ENCODE measurements around the gene SCAF1.

Gene SCAF1, protein sequence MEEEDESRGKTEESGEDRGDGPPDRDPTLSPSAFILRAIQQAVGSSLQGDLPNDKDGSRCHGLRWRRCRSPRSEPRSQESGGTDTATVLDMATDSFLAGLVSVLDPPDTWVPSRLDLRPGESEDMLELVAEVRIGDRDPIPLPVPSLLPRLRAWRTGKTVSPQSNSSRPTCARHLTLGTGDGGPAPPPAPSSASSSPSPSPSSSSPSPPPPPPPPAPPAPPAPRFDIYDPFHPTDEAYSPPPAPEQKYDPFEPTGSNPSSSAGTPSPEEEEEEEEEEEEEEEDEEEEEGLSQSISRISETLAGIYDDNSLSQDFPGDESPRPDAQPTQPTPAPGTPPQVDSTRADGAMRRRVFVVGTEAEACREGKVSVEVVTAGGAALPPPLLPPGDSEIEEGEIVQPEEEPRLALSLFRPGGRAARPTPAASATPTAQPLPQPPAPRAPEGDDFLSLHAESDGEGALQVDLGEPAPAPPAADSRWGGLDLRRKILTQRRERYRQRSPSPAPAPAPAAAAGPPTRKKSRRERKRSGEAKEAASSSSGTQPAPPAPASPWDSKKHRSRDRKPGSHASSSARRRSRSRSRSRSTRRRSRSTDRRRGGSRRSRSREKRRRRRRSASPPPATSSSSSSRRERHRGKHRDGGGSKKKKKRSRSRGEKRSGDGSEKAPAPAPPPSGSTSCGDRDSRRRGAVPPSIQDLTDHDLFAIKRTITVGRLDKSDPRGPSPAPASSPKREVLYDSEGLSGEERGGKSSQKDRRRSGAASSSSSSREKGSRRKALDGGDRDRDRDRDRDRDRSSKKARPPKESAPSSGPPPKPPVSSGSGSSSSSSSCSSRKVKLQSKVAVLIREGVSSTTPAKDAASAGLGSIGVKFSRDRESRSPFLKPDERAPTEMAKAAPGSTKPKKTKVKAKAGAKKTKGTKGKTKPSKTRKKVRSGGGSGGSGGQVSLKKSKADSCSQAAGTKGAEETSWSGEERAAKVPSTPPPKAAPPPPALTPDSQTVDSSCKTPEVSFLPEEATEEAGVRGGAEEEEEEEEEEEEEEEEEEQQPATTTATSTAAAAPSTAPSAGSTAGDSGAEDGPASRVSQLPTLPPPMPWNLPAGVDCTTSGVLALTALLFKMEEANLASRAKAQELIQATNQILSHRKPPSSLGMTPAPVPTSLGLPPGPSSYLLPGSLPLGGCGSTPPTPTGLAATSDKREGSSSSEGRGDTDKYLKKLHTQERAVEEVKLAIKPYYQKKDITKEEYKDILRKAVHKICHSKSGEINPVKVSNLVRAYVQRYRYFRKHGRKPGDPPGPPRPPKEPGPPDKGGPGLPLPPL

DNA sequence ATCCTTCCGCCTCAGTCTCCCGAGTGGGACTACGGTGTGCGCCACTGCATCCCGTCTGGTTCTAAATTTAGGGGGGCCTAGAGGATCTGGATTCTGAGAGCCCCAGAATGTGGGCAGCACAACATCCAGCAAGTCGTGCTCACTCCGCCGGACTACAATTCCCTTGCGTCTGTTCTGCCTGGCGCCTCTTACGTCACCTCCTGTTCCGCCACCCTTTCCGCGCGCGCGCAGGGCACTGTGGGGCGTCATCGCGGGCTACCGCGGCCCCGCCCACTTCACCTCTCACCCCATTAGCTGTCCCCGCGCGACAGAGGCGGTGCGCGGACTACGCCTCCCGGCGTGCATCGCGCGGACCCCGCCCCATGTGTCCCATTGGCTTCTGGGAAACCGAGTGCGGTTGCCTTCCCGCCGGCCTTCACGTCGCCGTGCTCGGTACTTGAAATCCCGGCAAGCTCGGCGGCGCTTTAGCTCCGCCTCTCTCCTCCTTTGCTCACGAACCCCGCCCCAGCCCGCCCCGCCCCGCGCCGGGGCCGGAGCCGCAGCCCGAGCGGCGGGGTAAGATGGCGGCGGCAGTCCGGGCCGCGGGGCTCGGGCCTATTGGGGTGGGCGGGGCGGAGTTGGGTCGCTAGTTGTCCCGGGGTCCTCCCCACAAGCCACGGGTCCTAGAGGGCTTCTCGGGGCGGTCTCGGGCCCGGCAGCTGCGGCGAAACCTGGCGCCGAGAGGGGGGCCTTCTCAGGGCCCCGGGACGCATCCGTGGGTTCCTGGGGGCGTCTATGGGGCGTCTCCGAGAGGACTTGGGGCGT lies at the start of gene SCAF1:
Gene SCAF1, plus strand, starts transcription at position 522 of the 804 bp plus-strand sequence. CDS start 2,818 bp downstream, outside the sequence.
- peak; percentile 94 for DNase-seq (ENCODE audit: low read depth)

DNA sequence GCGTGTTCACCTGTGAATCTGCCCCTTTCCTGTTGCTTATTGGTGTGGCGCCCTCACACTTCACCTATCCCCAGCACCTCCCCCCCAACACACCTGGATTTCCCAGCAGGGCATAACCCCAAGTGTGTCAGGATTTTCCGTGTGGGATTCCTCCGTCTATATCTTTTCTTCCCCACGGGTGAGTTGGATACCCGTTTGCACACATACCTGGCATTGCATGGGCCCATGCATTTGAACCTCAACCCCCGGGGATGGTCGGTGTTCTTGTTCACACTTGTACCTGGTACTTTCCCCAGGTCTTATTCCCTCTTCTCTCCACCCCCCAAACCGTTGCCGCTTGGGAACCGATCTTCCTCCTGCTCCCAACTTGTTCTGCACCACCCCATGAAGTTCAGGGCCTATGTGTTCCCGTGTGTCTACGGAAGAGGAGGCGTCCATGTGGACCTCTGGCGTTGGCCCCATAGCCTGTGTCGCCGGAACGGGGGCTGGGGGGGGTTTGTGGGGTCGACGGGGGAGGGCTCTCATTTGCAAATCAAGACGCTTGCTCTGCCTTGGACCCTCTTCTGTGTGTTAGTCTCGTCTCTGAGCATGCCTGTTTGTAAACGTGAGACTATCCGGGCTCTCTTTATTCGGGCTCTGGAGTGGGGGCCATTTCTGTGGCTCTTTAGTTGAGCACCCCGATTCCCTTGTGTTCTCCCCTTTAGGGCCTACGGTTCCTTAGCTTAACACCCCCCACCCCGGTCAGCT lies 49.4 kb upstream of the SCAF1 start:
- DNase-seq (ENCODE audit: low read depth), result no peak

DNA sequence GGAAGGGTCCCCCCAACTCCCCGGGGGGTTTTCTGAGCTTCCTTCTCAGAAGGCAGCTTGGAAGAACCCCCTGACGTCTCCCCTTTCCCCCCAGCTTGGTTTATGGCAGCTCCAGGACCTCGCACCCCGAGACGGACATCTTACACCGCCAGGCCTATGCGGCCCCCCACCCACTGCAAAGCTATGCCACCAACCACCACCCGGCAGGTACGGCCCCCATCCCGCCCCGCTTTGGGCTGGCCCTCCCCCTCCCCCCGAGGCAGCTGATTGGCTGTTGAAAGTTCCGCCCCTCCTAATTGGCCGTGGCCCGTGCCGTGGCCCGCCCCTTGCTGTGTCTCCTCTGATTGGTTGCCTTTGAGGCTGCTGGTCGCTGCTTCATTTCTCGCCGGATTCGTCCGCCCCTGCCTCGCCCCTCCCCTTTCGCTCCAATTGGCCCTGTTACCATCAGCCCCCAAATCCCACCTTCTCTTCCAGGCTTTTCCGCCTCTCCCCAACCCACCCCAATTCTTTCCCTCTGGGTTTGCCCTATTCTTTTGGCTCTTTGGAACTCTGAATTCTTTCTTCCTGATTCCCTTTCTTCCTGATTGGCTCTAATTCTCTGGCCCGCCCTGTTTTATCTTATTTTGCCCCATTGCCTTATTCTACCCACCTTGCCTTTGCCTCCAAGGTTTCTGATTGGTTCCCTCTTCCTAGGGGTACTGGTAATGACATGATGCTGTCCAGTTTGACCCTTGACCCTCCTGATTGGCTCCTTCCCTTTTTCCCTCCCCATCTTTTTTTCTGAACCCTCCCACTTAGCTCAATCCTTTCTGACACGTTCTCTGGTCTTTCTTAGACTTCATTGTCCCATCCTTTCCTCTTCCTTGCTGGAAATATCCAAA lies 48.5 kb upstream of the SCAF1 start:
- DNase-seq (ENCODE audit: low read depth), result peak; percentile 83

DNA sequence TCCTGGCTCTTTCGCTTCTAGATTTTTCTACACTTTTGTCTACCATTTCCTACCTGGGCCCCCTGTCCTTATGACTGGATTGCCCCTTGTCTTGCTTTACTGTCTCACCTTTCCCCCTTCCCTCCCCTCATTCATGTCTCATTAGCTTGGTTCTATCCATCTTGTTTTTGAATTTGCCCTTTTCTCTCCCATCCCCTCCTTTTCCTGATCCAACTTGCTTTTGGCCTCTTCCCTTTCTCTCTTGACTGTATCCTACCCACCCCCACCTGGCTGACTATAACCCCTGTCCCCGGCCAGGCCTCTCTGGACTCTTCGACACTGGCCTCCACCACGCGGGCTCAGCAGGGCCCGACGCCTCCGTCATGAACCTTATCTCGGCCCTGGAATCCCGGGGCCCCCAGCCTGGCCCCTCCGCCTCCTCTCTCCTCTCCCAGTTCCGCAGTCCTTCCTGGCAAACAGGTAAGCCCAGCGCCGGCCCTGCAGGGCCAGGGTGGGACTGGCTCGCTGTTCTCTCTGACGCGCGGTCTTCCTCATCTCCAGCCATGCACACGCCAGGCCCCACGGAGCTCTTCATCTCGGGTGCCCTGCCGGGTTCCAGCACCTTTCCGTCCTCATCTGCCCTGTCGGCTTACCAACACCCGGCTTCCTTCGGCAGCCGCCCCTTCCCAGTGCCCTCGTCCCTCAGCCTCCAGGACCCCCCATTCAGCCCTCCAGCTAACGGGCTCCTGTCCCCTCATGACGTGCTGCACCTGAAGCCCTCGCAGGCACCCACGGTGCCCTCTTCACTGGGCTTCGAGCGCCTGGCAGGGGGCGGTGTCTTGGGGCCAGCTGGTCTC lies 47.6 kb upstream of the SCAF1 start:
- DNase-seq (ENCODE audit: low read depth), result no peak

DNA sequence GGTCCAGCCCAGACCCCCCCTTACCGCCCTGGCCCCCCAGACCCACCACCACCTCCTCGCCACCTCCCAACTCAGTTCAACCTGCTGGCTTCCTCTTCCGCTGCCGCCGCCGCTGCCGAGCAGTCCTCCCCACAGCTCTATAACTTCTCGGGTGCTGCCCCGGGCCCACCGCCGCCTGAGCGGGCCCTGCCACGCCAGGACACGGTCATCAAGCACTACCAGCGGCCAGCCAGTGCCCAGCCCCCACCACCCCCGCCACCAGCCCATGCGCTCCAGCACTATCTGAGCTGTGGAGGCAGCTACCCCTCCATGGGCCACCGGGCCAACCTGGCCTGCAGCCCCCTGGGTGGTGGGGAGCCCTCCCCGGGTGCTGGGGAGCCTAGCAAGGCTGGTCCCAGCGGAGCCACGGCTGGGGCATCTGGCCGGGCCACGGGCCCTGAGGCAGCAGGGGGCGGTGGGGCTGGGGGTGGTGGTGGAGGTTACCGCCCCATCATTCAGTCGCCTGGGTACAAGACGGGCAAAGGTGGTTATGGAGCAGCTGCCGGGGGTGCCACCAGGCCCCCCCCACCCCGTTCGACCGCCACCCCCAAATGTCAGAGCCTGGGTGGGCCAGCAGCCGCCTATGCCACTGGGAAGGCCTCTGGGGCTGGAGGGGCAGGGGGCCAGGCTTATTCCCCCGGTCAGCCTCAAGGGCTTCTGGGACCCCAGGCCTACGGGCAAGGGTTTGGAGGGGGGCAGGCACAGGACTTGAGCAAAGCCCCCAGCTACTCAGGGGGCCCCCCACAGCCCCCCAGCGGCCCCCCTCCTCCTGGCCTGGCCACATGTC lies 46.8 kb upstream of the SCAF1 start:
- no peak for DNase-seq (ENCODE audit: low read depth)

DNA sequence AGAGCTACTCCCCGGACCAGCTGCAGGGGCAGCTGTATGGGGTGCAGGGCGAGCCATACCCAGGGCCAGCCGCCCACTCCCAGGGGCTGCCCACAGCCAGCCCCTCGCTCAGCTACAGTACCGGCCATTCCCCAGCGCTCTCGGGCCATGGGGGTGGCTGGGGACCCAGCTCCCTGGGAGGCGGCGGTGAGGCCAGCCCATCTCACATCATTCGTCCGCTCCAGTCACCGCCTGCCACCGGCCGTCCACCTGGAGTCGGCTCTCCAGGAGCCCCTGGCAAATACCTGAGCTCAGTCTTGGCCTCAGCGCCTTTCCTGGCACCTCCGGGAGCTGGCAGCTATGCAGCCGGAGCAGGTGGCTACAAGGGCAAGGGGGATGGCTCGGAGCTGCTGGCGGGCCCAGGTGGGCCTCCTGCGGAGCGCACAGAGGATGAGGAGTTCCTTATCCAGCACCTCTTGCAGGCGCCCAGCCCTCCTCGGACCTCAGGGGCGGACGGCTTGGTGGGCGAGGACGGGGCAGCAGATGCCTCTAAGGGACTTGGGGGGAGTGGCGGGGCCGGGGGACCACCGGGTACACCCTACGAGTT lies 46.1 kb upstream of the SCAF1 start:
- no peak for DNase-seq (ENCODE audit: low read depth)

DNA sequence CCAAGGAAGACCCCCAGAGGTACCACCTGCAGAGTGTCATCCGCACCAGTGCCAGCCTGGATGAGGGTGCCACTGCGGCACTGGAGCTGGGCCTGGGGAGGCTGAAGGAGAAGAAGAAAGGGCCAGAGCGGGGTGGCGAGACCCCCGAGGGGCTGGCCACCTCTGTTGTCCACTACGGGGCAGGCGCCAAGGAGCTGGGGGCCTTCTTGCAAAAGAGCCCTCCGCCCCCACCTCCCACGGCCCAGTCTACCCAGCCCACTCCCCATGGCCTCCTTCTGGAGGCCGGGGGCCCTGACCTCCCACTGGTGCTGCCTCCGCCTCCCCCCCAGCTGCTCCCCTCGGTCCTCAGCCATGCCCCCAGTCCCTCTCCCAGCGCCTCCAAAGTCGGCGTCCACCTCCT lies 45.6 kb upstream of the SCAF1 start:
- DNase-seq (ENCODE audit: low read depth), result no peak

DNA sequence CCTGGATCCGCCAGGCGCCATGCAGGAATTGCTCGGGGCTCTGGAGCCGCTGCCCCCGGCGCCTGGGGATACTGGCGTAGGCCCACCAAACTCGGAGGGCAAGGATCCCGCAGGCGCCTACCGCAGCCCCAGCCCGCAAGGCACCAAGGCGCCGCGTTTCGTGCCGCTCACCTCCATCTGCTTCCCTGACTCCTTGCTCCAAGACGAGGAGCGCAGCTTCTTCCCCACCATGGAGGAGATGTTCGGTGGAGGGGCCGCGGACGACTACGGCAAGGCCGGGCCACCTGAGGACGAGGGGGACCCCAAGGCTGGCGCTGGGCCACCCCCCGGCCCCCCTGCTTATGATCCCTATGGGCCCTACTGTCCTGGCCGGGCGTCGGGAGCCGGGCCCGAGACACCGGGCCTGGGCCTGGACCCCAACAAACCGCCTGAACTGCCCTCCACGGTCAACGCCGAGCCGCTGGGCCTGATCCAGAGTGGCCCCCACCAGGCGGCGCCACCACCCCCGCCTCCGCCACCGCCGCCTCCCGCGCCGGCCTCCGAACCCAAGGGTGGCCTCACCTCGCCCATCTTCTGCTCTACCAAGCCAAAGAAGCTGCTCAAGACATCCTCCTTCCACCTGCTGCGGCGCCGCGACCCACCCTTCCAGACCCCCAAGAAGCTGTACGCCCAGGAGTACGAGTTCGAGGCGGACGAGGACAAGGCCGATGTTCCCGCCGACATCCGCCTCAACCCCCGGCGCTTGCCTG lies 44.9 kb upstream of the SCAF1 start:
- no peak for DNase-seq (ENCODE audit: low read depth)

DNA sequence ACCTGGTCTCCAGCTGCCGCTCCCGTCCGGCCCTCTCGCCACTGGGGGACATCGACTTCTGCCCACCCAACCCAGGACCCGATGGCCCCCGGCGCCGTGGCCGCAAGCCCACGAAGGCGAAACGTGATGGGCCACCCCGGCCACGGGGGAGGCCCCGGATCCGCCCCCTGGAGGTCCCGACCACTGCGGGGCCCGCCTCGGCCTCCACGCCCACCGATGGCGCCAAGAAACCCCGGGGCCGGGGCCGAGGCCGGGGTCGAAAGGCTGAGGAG lies 44.4 kb upstream of the SCAF1 start:
- DNase-seq (ENCODE audit: low read depth), result no peak

DNA sequence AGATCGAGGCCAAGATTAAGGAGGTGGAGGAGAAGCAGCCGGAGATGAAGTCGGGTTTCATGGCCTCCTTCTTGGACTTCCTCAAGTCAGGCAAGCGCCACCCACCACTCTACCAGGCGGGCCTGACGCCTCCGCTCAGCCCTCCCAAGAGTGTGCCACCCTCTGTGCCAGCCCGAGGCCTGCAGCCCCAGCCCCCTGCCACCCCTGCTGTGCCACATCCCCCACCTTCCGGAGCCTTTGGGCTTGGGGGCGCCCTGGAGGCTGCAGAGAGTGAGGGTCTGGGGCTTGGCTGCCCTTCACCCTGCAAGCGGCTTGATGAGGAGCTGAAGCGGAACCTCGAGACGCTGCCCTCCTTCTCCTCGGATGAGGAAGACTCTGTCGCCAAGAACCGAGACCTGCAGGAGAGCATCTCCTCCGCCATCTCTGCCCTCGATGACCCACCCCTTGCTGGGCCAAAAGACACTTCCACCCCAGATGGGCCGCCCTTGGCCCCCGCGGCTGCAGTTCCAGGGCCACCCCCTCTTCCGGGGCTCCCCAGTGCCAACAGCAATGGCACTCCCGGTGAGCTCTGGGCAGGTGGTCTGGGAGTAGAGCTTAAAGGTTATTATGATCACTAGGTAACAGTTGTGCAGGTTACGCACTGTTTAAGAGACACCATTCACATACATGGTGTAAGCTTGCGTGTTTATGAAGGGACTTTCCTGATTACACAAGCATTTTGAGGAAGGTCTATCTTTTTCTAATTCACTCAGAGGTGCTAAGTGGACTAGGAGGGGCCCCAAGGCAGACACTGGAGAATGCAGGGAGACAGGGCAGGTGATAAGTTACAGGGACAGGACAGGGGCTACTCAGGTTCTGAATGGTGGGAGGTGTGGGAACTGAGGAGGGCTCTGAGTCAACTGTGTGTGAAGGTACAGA lies 42.4 kb upstream of the SCAF1 start:
- no peak for DNase-seq (ENCODE audit: low read depth)

DNA sequence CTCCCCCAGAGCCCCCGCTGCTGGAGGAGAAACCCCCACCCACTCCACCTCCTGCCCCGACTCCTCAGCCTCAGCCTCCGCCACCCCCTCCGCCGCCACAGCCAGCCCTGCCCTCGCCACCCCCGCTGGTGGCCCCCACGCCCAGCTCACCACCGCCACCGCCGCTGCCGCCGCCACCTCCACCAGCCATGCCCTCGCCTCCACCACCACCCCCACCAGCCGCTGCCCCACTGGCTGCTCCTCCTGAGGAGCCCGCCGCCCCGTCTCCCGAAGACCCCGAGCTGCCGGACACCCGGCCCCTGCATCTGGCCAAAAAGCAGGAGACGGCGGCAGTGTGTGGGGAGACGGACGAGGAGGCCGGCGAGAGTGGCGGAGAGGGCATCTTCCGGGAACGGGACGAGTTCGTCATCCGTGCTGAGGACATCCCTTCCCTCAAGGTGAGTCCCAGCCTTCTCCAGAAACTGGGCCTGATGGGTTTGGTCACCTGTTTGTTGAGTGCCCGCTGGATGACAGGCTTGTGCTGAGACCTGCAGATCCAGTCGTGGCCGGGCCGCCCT lies 40.4 kb upstream of the SCAF1 start:
- no peak for DNase-seq (ENCODE audit: low read depth)

DNA sequence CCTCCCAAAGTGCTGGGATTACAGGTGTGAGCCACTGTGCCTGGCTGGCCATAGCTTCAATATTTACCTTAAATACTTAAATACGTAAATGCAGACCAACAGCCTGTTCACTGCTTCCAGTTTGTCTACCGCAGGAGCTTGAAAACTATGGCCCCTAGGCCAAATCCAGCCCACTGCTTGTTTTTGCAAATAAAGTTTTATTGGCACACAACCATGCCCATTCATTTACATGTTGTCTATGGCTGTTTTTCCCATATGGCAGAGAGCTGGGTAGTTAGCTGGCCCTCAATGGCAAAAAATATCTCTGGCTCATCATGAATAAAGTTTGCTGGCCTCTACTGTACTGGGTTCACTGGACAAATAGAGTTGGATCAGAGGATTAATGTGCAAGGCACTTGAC lies 39.2 kb upstream of the SCAF1 start:
- DNase-seq (ENCODE audit: low read depth), result no peak

DNA sequence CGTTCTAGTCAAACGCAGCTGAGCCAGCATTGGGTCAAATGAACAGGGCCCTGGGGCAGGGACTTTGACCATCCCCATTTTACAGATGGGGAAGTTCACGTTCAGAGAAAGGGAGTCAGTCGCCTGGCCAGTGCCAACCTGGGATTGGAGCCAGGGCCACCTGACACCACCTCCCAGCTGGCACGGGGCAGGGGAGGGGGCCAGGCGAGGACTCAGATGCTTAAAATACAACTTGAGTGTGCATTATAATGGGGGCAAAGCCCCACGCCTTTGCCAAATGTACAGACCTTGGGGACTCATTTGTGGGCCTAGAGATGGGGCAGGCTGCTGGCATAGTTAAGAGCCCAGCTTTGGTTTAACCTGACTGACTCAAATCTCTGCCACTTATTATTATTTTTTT lies 36.4 kb upstream of the SCAF1 start:
- no peak for DNase-seq (ENCODE audit: low read depth)

DNA sequence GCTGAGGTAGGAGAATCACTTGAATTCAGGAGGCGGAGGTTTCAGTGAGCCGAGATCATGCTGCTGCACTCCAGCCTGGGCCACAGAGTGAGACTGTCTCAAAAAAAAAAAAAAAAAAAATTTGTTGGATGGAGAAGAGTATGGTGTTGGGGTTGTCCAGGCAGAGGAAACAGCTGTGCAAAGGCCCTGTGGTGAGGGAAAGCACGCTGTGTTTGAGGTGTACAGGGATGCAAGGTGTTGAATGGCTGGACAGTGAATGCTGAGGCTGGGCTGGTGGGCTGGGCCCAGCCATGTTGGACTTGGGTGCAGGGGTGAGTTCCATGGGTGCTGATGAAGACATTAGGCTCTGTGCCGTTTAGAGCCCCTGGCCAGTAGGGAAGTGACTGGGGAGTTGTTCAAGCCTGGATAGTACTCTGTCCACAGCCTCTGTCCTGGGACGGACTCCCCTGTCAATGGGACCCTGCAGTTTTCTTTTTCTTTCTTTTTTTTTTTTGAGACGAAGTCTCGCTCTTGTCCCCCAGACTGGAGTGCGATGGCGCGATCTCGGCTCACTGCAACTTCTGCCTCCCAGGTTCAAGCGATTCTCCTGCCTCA lies 32.4 kb upstream of the SCAF1 start:
- DNase-seq (ENCODE audit: low read depth), result no peak

DNA sequence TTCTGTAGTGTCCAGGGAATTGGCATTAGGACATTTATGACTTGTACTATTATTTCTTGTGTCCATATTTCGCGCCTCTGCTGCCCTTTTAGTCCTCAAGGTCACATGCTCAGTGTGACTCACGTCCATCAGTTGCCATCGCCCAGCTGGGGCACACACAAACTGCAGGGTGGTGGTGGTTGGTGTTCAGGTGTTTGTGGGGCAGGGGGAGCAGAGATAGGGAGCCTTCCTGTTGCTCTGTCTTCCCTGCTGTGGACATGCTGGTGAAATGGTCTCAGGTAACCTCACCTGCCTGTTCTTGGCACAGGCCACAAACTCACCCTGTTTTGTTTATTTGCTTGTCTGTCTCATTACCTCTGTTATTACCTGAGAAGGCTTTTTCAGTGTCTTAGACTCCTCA lies 28.6 kb upstream of the SCAF1 start:
- DNase-seq (ENCODE audit: low read depth), result no peak

Measured in stimulated activated CD8-positive, alpha-beta memory T cell treated with anti-CD3 and anti-CD28 coated beads, Interleukin-15, amount 100 ng/mL, for 1 hour (primary cell).